Peyer's patch (tissue), 4 donors: ENCODE results near the gene FAM222A. TPM values are rescaled to one million over a fixed set of nuclear protein-coding genes. Genes with fewer than 3 reads are reported as not detected.
A peak's percentile ranks its signal among the peaks of the same experiment; 100 is the strongest.

Experiments
- DNase-seq, 3 donors: peaks; one replicate each; pipeline ENCODE4 v3.0.0-alpha.2; 2017 to 2019
- H3K27ac ChIP-seq, 4 donors: fragments of 200-600 bp; sonication (generic); one replicate each; pipeline ENCODE4 v1.5.1; 2016 to 2019
- H3K27me3 ChIP-seq, 2 donors: fragments of 200-600 bp; sonication (generic); one replicate each; pipeline ENCODE4 v1.5.1; 2019
- H3K36me3 ChIP-seq, 3 donors: fragments of 200-600 bp; sonication (generic); one replicate each; pipeline ENCODE4 v1.5.1; 2016 to 2019
- H3K4me1 ChIP-seq, 4 donors: fragments of 200-600 bp; sonication (generic); one replicate each; pipeline ENCODE4 v1.5.1; 2016 to 2019
- H3K4me3 ChIP-seq, 4 donors: fragments of 200-600 bp; sonication (generic); 1 replicate in 3 of 4; 2 replicates in 1 of 4; pipeline ENCODE4 v1.5.1; 2016 to 2019; ENCODE audit warnings: mild to moderate bottlenecking in 1 of 4
- H3K9me3 ChIP-seq, 4 donors: fragments of 200-600 bp; sonication (generic); one replicate each; pipeline ENCODE4 v1.5.1; 2016 to 2019; ENCODE audit warnings: mild to moderate bottlenecking in 1 of 4
- CTCF ChIP-seq, 6 experiments: fragments of 450-650 bp in 4 of 6; fragments of 200-600 bp in 2 of 6; sonication (generic) in 1 of 6; IDR thresholded peaks; one replicate each; pipeline ENCODE4 v1.5.1; 2017 to 2019; ENCODE audit warnings: antibody characterized with exemption in 6 of 6, mild to moderate bottlenecking in 3 of 6, moderate library complexity in 1 of 6
- POLR2A ChIP-seq, 2 donors: fragments of 450-650 bp; IDR thresholded peaks; one replicate each; pipeline ENCODE4 v1.5.1; 2017; ENCODE audit warnings: antibody characterized with exemption in 2 of 2, mild to moderate bottlenecking in 2 of 2, moderate library complexity in 2 of 2
- total RNA-seq, 4 donors: library from RNA; depleted of rRNA; stranded (reverse); fragments of >200 nt; gene quantifications; one replicate each; pipeline ENCODE4 v1.1.0, GENCODE V29; 2016

Gene FAM222A
- total RNA-seq, 4 donors from 2014 or later = 3.9 to 26.1 (median 7.0) TPM

GRCh38 chr12:109775172-109775881 lies 61.7 kb downstream of the FAM222A start:
- peaks cover 0 to 8% (median 0%) of the 10 kb centered on the region in 4 donors for H3K4me1 ChIP-seq
- H3K36me3 ChIP-seq = no peaks in the 10 kb centered on the region
- no peak overlapping the region for H3K27ac ChIP-seq
- H3K27me3 ChIP-seq = no peaks in the 10 kb centered on the region
- no peaks in the 10 kb centered on the region for H3K9me3 ChIP-seq
- DNase-seq = peak; percentile 51 to 89 (median 86)
- TF ChIP-seq POLR2A (IDR thresholded peaks at IDR 0.05) (no peak), CTCF (IDR thresholded peaks at IDR 0.05) (peak; percentile 36 to 92 (median 86))
- H3K4me3 ChIP-seq = no peak overlapping the region

GRCh38 chr12:109776624-109777023 lies 63.0 kb downstream of the FAM222A start:
- H3K27ac ChIP-seq = no peak overlapping the region
- H3K36me3 ChIP-seq = no peaks in the 10 kb centered on the region
- peaks cover 0 to 2% (median 0%) of the 10 kb centered on the region in 4 donors for H3K9me3 ChIP-seq
- no peak for DNase-seq
- H3K4me3 ChIP-seq = no peak overlapping the region
- TF ChIP-seq CTCF (IDR thresholded peaks at IDR 0.05) (no peak), POLR2A (IDR thresholded peaks at IDR 0.05) (no peak)
- no peaks in the 10 kb centered on the region for H3K27me3 ChIP-seq
- peaks cover 0 to 8% (median 0%) of the 10 kb centered on the region in 4 donors for H3K4me1 ChIP-seq

- H3K4me3 ChIP-seq = no peak overlapping the region
- H3K9me3 ChIP-seq = peaks cover 0 to 5% (median 0%) of the 10 kb centered on the region in 4 donors
- DNase-seq = peak in 2 of 3 donors; percentile 20 to 54
- TF ChIP-seq POLR2A (IDR thresholded peaks at IDR 0.05) = no peak
- no peak for TF ChIP-seq CTCF (IDR thresholded peaks at IDR 0.05)
- H3K36me3 ChIP-seq = no peaks in the 10 kb centered on the region
- peaks cover 0 to 8% (median 0%) of the 10 kb centered on the region in 4 donors for H3K4me1 ChIP-seq
- no peak overlapping the region for H3K27ac ChIP-seq
- no peaks in the 10 kb centered on the region for H3K27me3 ChIP-seq
Measured at GRCh38 chr12:109777544-109777943, 63.9 kb downstream of the FAM222A start.

- no peak for TF ChIP-seq CTCF (IDR thresholded peaks at IDR 0.05)
- TF ChIP-seq POLR2A (IDR thresholded peaks at IDR 0.05) = no peak
- no peak for DNase-seq
- Histone ChIP-seq H3K27me3 (no peaks in the 10 kb centered on the region), H3K36me3 (no peaks in the 10 kb centered on the region), H3K4me1 (no peaks in the 10 kb centered on the region), H3K27ac (no peak overlapping the region), H3K9me3 (peaks cover 0 to 5% (median 0%) of the 10 kb centered on the region in 4 donors), H3K4me3 (no peak overlapping the region)
Measured at GRCh38 chr12:109778684-109779083, 65.1 kb downstream of the FAM222A start.

GRCh38 chr12:109779382-109779781 lies 65.8 kb downstream of the FAM222A start:
- H3K4me1 ChIP-seq = no peaks in the 10 kb centered on the region
- no peak overlapping the region for H3K27ac ChIP-seq
- no peaks in the 10 kb centered on the region for H3K36me3 ChIP-seq
- H3K27me3 ChIP-seq = no peaks in the 10 kb centered on the region
- DNase-seq = no peak
- peaks cover 0 to 5% (median 0%) of the 10 kb centered on the region in 4 donors for H3K9me3 ChIP-seq
- TF ChIP-seq POLR2A (IDR thresholded peaks at IDR 0.05) (no peak), CTCF (IDR thresholded peaks at IDR 0.05) (peak in 3 of 6 experiments; percentile 3 to 22 (median 19))
- no peak overlapping the region for H3K4me3 ChIP-seq
